Parathyroid adenoma (tissue), 2 donors: ENCODE measurements around the gene GNG12.

Source experiments
- H2AFZ ChIP-seq: fragments of 300-600 bp; sonication (generic); one replicate; pipeline ENCODE4 v1.7.0; 2017; ENCODE audit warnings: antibody characterized with exemption, mild to moderate bottlenecking
- H3K27ac ChIP-seq: fragments of 300-600 bp; sonication (generic); one replicate; pipeline ENCODE4 v1.7.0; 2017
- H3K27me3 ChIP-seq: fragments of 300-600 bp; sonication (generic); one replicate; pipeline ENCODE4 v1.7.0; 2017; ENCODE audit warnings: low read length; ENCODE audit not compliant: control insufficient read depth, insufficient read depth
- H3K36me3 ChIP-seq: fragments of 300-600 bp; sonication (generic); one replicate; pipeline ENCODE4 v1.7.0; 2017; ENCODE audit warnings: low read length; ENCODE audit not compliant: control insufficient read depth, insufficient read depth
- H3K4me1 ChIP-seq: fragments of 300-600 bp; sonication (generic); one replicate; pipeline ENCODE4 v1.7.0; 2017; ENCODE audit warnings: control low read depth
- H3K4me2 ChIP-seq: fragments of 300-600 bp; sonication (generic); one replicate; pipeline ENCODE4 v1.7.0; 2017; ENCODE audit warnings: low read length
- H3K4me3 ChIP-seq: fragments of 300-600 bp; sonication (generic); one replicate; pipeline ENCODE4 v1.7.0; 2017; ENCODE audit warnings: low read depth, low read length
- H3K79me2 ChIP-seq: fragments of 300-600 bp; sonication (generic); one replicate; pipeline ENCODE4 v1.7.0; 2017; ENCODE audit warnings: control low read depth
- H3K9ac ChIP-seq: fragments of 300-600 bp; sonication (generic); one replicate; pipeline ENCODE4 v1.7.0; 2017; ENCODE audit warnings: mild to moderate bottlenecking
- H3K9me3 ChIP-seq: fragments of 300-600 bp; sonication (generic); one replicate; pipeline ENCODE4 v1.7.0; 2017; ENCODE audit warnings: low read length; ENCODE audit not compliant: control insufficient read depth
- TF ChIP-seq, protein P1 (sequence below): fragments of 300-600 bp; sonication (generic); IDR thresholded peaks from one replicate; pipeline ENCODE4 v1.7.0; 2017; ENCODE audit warnings: antibody characterized with exemption, mild to moderate bottlenecking
- donor health status: primary hyperparathyroidism.

GNG12 gene

DNA sequence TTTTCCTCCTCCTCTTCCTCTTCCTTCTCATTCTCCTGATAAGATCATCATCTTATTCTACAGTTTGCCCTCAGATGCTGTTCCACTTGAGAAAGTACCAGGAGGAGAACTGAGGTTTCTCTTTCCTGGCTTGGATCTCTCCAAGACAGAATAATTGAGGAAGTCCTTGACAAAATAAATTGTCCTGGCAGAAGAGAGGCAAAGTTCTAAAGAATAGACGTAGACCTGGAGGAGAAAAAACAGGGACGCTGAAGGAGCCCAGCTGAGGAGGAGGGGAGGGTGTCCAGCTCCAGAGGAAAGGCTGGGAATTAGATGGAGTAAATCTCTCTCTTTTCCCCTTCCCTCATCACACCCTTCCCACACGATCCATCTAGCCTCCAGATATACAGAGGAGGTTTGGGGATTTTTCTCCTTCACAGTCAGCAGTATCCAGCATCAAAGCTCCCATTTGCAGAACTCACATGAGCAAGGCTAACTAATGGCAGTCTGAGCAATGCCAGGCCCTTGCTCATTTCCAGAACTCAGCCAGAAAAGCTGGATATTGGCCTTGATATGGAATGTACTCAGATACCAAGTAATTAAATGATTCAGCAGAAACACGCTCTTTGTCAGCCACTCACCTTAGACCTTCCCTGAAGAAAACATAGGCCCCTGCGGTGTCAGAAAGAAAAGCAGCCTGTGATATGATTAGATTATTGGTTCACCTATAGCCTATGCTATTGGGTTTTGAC is 5.1 kb upstream of the GNG12 start:
- H2AFZ ChIP-seq: peak overlapping the region; percentile 29
- H3K4me3 ChIP-seq: no peak overlapping the region
- TF ChIP-seq, protein P1, sequence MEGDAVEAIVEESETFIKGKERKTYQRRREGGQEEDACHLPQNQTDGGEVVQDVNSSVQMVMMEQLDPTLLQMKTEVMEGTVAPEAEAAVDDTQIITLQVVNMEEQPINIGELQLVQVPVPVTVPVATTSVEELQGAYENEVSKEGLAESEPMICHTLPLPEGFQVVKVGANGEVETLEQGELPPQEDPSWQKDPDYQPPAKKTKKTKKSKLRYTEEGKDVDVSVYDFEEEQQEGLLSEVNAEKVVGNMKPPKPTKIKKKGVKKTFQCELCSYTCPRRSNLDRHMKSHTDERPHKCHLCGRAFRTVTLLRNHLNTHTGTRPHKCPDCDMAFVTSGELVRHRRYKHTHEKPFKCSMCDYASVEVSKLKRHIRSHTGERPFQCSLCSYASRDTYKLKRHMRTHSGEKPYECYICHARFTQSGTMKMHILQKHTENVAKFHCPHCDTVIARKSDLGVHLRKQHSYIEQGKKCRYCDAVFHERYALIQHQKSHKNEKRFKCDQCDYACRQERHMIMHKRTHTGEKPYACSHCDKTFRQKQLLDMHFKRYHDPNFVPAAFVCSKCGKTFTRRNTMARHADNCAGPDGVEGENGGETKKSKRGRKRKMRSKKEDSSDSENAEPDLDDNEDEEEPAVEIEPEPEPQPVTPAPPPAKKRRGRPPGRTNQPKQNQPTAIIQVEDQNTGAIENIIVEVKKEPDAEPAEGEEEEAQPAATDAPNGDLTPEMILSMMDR: no peak
- no peak overlapping the region for H3K9ac ChIP-seq
- H3K4me2 ChIP-seq: no peak overlapping the region
- H3K9me3 ChIP-seq: no peaks in the 10 kb centered on the region
- no peaks in the 10 kb centered on the region for H3K27me3 ChIP-seq
- peaks cover 4% of the 10 kb centered on the region for H3K4me1 ChIP-seq
- H3K36me3 ChIP-seq: no peaks in the 10 kb centered on the region
- H3K27ac ChIP-seq: no peak overlapping the region
- H3K79me2 ChIP-seq: no peaks in the 10 kb centered on the region

DNA sequence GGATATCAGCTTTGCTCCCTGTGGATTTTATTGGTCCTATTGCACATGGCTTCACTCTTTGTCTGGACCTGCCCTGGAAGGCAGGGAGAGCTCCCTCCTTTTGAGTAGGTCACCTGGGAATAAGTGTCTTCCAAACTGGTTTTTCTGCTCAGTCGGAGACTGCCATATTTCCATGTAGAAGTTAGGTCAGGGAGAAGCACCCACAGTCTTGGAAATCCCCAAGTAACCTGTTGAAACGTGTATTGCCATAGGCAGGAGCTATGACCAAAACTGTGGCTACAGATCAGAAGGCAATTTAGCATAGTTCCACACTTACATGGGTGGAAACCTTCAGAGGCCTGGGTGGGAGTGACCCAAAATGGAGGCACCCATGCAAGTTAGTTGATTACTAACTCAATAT is 3.5 kb upstream of the GNG12 start:
- Histone ChIP-seq H3K9ac (no peak overlapping the region), H3K4me3 (no peak overlapping the region), H3K9me3 (no peaks in the 10 kb centered on the region), H3K27ac (no peak overlapping the region), H3K79me2 (no peaks in the 10 kb centered on the region), H3K4me2 (no peak overlapping the region), H3K4me1 (peaks cover 4% of the 10 kb centered on the region), H3K36me3 (no peaks in the 10 kb centered on the region), H3K27me3 (no peaks in the 10 kb centered on the region), H2AFZ (no peak overlapping the region)
- TF ChIP-seq, protein P1: no peak

DNA sequence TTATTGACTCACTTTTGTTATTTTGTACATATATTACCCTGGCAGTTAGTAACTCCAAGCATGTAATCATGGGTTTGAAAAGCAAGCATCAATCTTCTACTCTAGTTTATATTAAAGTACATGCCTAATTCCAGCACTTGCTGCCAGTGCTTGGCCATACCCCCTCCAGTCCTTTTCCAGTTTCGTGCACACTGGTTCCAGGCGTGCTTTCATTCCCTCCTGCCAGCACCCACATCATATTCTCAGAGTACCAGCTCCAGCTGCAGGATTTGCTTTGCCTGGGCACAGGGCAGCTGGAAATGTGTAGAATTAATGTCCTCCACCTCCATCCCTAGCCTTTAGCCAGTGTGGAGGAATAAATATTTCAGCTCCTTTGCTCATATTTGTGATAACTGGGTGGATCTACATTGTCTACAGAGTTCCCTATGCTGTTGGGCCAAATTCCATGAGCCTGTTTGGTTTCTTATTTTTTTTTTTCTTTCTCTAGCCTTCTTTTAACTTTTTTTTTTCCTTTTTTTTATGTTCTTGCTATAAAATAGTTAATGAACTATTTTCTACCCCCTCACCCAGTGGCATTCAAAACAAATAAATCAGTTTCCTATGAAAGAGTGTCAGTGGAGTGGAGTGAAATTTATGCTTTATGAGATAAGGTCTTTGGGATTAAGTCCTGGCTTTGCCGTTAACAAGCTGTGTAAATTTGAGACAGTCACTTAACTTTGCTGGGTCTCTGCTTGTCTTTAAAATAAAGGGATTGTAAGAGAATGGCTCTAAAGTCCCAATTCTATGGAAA is 2.6 kb upstream of the GNG12 start:
- H3K79me2 ChIP-seq: no peaks in the 10 kb centered on the region
- H3K36me3 ChIP-seq: no peaks in the 10 kb centered on the region
- H3K9ac ChIP-seq: no peak overlapping the region
- TF ChIP-seq, protein P1: no peak
- no peaks in the 10 kb centered on the region for H3K27me3 ChIP-seq
- H2AFZ ChIP-seq: no peak overlapping the region
- no peak overlapping the region for H3K4me3 ChIP-seq
- no peak overlapping the region for H3K4me2 ChIP-seq
- H3K9me3 ChIP-seq: no peaks in the 10 kb centered on the region
- H3K27ac ChIP-seq: no peak overlapping the region
- peaks cover 4% of the 10 kb centered on the region for H3K4me1 ChIP-seq

DNA sequence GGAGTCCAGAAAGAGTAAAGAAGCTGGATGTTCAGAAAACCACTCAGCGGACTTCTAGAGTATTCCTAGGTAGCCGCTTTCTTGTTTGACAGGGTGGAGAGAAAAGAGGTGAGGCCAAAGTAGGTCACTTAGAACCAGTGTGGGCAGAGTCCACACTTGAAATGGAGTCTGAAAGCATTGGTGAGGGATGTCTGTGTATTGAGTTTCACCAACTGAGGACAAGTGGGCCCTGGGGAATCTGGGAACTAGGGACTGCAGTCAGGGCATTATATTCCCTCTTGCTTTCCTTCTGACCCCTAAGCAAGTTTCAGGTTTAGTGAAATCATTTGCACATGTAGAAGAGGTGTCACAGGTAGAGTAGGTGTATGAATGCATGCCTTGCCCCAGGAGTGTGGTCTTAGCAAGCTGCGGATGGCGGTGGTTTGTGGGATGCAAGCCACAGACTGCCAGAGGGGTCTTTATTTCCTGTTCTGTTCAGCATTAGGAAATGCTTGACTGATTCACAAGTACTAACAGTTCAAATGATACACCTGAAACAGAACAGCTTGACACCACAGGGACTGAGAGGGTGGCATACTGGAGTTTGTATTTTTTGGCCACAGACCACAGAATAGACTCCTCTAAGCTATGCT is 1.1 kb upstream of the GNG12 start:
- Histone ChIP-seq H3K27ac (no peak overlapping the region), H3K36me3 (no peaks in the 10 kb centered on the region), H3K4me3 (no peak overlapping the region)

More for the DNA sequence above, 1.1 kb upstream of the GNG12 start:
- H3K4me1 ChIP-seq: peaks cover 4% of the 10 kb centered on the region
- H3K9ac ChIP-seq: no peak overlapping the region
- no peak overlapping the region for H3K4me2 ChIP-seq
- no peaks in the 10 kb centered on the region for H3K27me3 ChIP-seq
- H2AFZ ChIP-seq: no peak overlapping the region
- H3K79me2 ChIP-seq: no peaks in the 10 kb centered on the region
- no peaks in the 10 kb centered on the region for H3K9me3 ChIP-seq
- TF ChIP-seq, protein P1: no peak
